ENCODE data around the gene TGM5. TPM values are rescaled to one million over a fixed set of nuclear protein-coding genes. Genes with fewer than 3 reads are reported as not detected.

The TGM5 gene
- total RNA-seq, 1 experiment from 2014 or later: not detected

DNA sequence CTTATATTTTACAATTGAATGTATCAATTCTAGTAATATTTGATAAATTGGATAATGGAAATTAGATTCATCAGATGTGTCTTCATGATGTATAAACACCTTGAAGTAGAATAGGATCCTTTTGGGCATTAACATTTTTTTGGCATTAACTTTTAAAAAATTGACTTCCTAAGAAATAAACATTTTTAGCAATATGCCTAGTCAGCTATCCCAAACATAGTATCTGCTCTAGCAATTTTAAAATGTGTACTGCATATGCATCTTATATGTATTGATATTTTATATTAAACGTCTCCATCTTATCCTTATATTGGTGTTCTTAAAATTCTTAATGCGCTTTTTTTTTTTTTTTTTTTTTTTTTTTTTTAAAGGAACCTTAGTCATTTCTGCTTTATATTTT lies 73.0 kb downstream of the TGM5 start:
- Histone ChIP-seq H3K79me2 (ENCODE audit: low read length) (no peaks in the 10 kb centered on the region), H3K9me2 (replicated peaks; ENCODE audit: insufficient read depth, low read length) (no peaks in the 10 kb centered on the region), H3K27ac (ENCODE audit: low read length) (no peak overlapping the region), H3K27me3 (ENCODE audit: low read length) (no peaks in the 10 kb centered on the region), H3K9me3 (ENCODE audit: low read length) (no peaks in the 10 kb centered on the region), H3K9ac (ENCODE audit: low read length) (no peak overlapping the region), H2AFZ (ENCODE audit: low read length) (no peak overlapping the region), H3K4me3 (ENCODE audit: low read length) (no peak overlapping the region), H3K4me1 (ENCODE audit: low read length) (peaks cover 11% of the 10 kb centered on the region), H4K20me1 (ENCODE audit: insufficient read depth, low read depth, low read length) (no peaks in the 10 kb centered on the region), H3K36me3 (ENCODE audit: insufficient read depth, low read length) (peaks cover 64% of the 10 kb centered on the region), H3K4me2 (ENCODE audit: low read depth, low read length, poor library complexity, severe bottlenecking) (no peak overlapping the region)
- no peak for DNase-seq

DNA sequence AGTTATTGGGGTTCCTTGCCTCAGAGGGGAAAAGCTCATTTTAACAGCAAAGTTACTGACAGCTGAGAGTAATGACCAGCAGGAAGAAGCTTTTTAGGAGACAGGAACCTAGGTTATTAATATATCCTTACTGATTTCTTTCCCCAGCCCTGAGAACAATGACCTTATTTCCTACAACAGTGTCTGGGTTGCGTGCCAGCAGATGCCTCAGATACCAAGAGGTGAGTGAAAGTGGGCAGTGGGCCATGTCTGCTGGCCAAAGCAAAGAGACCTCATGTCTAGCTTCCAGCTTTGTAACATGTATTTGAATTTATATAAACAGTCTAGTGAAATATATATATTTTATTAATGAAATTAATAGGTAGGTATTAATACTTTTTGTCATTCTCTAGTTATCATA lies 76.5 kb downstream of the TGM5 start:
- no peaks in the 10 kb centered on the region for H3K9me2 ChIP-seq (replicated peaks; ENCODE audit: insufficient read depth, low read length)
- H3K4me1 ChIP-seq (ENCODE audit: low read length): peaks cover 12% of the 10 kb centered on the region
- no peaks in the 10 kb centered on the region for H3K9me3 ChIP-seq (ENCODE audit: low read length)
- no peak overlapping the region for H3K4me3 ChIP-seq (ENCODE audit: low read length)
- H4K20me1 ChIP-seq (ENCODE audit: insufficient read depth, low read depth, low read length): no peaks in the 10 kb centered on the region
- no peak overlapping the region for H3K4me2 ChIP-seq (ENCODE audit: low read depth, low read length, poor library complexity, severe bottlenecking)
- H3K36me3 ChIP-seq (ENCODE audit: insufficient read depth, low read length): peaks cover 58% of the 10 kb centered on the region; the same call in 1 of the 2 replicates
- H3K27me3 ChIP-seq (ENCODE audit: low read length): no peaks in the 10 kb centered on the region
- no peak for DNase-seq
- H2AFZ ChIP-seq (ENCODE audit: low read length): no peak overlapping the region
- H3K9ac ChIP-seq (ENCODE audit: low read length): no peak overlapping the region
- no peak overlapping the region for H3K27ac ChIP-seq (ENCODE audit: low read length)
- peaks cover 24% of the 10 kb centered on the region for H3K79me2 ChIP-seq (ENCODE audit: low read length)

DNA sequence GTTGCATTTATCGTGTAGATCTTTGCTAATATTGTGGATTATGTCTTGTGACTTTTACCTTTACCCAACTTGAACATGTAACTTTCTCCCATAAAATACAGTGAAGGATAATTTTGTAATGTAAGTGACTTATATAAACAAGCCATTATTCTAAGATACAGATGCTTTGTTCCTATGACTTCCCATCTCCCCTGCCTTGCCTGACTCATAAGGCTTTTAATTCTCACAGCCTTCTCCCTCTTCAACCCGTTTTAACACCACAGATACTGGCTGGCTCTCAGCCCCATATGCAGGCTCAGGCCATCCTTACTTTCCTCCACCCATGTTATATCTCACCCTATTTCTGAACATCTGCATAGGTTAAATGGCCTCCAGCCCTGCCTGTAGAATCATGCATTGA lies 77.4 kb downstream of the TGM5 start:
- H4K20me1 ChIP-seq (ENCODE audit: insufficient read depth, low read depth, low read length): no peaks in the 10 kb centered on the region
- no peak overlapping the region for H3K9ac ChIP-seq (ENCODE audit: low read length)
- peaks cover 24% of the 10 kb centered on the region for H3K79me2 ChIP-seq (ENCODE audit: low read length)
- no peak overlapping the region for H3K27ac ChIP-seq (ENCODE audit: low read length)
- no peaks in the 10 kb centered on the region for H3K9me2 ChIP-seq (replicated peaks; ENCODE audit: insufficient read depth, low read length)
- no peak overlapping the region for H2AFZ ChIP-seq (ENCODE audit: low read length)
- peaks cover 50% of the 10 kb centered on the region; the same call in 1 of the 2 replicates for H3K36me3 ChIP-seq (ENCODE audit: insufficient read depth, low read length)
- no peak overlapping the region for H3K4me2 ChIP-seq (ENCODE audit: low read depth, low read length, poor library complexity, severe bottlenecking)
- no peaks in the 10 kb centered on the region for H3K9me3 ChIP-seq (ENCODE audit: low read length)
- no peak overlapping the region for H3K4me3 ChIP-seq (ENCODE audit: low read length)
- peaks cover 15% of the 10 kb centered on the region for H3K4me1 ChIP-seq (ENCODE audit: low read length)
- no peaks in the 10 kb centered on the region for H3K27me3 ChIP-seq (ENCODE audit: low read length)
- no peak for DNase-seq

DNA sequence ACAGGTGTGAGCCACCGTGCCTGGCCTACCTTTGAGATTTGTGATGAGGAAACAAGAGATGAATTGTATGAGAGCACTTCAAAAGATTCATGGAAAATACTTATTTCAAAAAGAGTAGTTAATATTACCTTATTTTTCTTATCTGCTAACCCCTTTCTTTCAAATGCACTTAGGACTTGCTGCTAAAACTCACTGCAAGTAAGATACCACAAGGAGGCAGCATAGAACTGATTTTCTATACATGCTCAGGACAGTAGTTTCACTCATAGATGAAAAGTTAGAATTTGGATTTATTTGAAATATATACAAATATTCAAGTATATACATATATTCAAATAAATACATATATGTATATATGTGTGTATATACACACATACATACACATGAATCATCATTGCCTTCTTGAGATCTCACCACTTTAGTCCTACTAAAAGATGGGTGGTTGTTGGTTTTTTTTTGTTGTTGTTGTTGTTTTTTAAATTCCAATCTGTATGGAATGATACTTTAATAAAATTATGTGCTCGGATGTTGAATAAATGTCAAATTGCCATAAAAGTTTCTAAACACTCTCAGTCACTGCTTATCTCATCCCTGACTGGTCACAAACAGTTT lies 79.1 kb downstream of the TGM5 start:
- no peaks in the 10 kb centered on the region for H3K27me3 ChIP-seq (ENCODE audit: low read length)
- no peaks in the 10 kb centered on the region for H4K20me1 ChIP-seq (ENCODE audit: insufficient read depth, low read depth, low read length)

DNA sequence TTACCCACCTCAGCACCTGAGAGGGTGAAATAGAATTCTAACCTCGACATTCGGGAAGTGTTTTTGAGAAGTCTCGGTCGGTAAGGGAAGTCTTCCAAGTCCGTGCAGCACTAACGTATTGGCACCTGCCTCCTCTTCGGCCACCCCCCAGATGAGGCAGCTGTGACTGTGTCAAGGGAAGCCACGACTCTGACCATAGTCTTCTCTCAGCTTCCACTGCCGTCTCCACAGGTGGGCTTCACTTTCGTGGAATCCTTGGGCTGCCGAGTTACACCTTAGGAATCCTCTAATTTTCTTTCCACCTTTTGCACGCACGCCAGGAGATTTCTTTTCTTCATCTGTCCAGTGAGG lies 80.8 kb downstream of the TGM5 start:
- Histone ChIP-seq H2AFZ (ENCODE audit: low read length) (peak overlapping the region; percentile 79), H3K9me2 (replicated peaks; ENCODE audit: insufficient read depth, low read length) (no peaks in the 10 kb centered on the region), H3K27me3 (ENCODE audit: low read length) (no peaks in the 10 kb centered on the region), H3K4me2 (ENCODE audit: low read depth, low read length, poor library complexity, severe bottlenecking) (peak overlapping the region; percentile 99), H3K9ac (ENCODE audit: low read length) (peak overlapping the region; percentile 90), H3K79me2 (ENCODE audit: low read length) (peaks cover 24% of the 10 kb centered on the region), H4K20me1 (ENCODE audit: insufficient read depth, low read depth, low read length) (no peaks in the 10 kb centered on the region), H3K9me3 (ENCODE audit: low read length) (no peaks in the 10 kb centered on the region), H3K4me3 (ENCODE audit: low read length) (peak overlapping the region; percentile 99), H3K4me1 (ENCODE audit: low read length) (peaks cover 15% of the 10 kb centered on the region), H3K36me3 (ENCODE audit: insufficient read depth, low read length) (peaks cover 29% of the 10 kb centered on the region; the same call in 1 of the 2 replicates), H3K27ac (ENCODE audit: low read length) (peak overlapping the region; percentile 77)
- no peak for DNase-seq

More for the DNA sequence above, 79.1 kb downstream of the TGM5 start:
- no peak overlapping the region for H3K9ac ChIP-seq (ENCODE audit: low read length)
- H3K4me2 ChIP-seq (ENCODE audit: low read depth, low read length, poor library complexity, severe bottlenecking): no peak overlapping the region
- H3K9me3 ChIP-seq (ENCODE audit: low read length): no peaks in the 10 kb centered on the region
- peaks cover 15% of the 10 kb centered on the region for H3K4me1 ChIP-seq (ENCODE audit: low read length)
- no peaks in the 10 kb centered on the region for H3K9me2 ChIP-seq (replicated peaks; ENCODE audit: insufficient read depth, low read length)
- peak; percentile 84 for DNase-seq
- H3K79me2 ChIP-seq (ENCODE audit: low read length): peaks cover 24% of the 10 kb centered on the region
- H3K36me3 ChIP-seq (ENCODE audit: insufficient read depth, low read length): peaks cover 39% of the 10 kb centered on the region; the same call in 1 of the 2 replicates
- no peak overlapping the region for H3K27ac ChIP-seq (ENCODE audit: low read length)
- no peak overlapping the region for H2AFZ ChIP-seq (ENCODE audit: low read length)
- no peak overlapping the region for H3K4me3 ChIP-seq (ENCODE audit: low read length)

DNA sequence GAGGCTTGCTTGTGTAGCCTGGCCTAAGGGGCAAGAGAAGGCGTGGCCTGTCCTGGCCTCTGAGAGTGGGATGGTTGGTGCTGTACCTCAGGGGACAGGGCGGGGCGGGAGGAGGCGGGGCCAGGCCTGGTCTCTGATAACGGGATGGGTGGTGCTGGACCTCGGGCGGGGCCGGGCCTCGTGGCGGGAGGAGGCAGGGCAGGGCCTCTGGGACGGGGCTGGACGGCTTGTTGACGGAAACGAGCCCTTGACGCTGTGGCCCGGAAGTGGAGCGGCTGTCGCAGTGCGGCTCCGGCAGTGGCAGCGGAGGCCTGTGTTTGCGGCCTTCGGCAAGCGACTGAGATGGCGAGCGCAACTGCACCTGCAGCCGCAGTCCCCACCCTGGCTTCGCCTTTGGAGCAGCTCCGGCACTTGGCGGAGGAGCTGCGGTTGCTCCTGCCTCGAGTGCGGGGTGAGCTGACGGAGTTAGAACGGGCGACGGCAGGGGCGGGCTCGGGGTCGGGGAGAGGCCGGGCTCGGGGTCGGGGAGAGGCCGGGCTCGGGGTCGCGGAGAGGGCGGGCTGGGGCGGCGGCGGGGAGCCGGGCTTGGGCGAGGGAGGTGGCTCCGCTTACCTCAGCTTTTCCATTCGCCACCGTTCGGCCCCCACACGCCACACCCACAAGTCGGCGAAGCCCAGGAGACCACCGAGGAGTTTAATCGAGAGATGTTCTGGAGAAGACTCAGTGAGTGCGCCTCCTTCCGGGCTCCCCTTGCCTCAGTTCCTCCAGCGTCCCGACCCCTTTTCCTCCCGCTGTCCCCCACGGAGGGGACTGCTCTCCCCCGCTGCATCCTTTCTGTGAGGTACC lies 81.3 kb downstream of the TGM5 start, which contains the start of gene CCNDBP1:
Gene CCNDBP1, plus strand, starts transcription at position 247 of the 846 bp plus-strand sequence. Its CDS starts 96 bp downstream, at position 343.
- no peaks in the 10 kb centered on the region for H4K20me1 ChIP-seq (ENCODE audit: insufficient read depth, low read depth, low read length)
- H3K4me1 ChIP-seq (ENCODE audit: low read length): peaks cover 15% of the 10 kb centered on the region
- H3K27ac ChIP-seq (ENCODE audit: low read length): peak within 1 kb of the TSS; percentile 77
- H3K27me3 ChIP-seq (ENCODE audit: low read length): no peaks in the 10 kb centered on the region
- no peaks in the 10 kb centered on the region for H3K9me2 ChIP-seq (replicated peaks; ENCODE audit: insufficient read depth, low read length)
- H3K9ac ChIP-seq (ENCODE audit: low read length): peak within 1 kb of the TSS; percentile 90
- peaks cover 24% of the 10 kb centered on the region for H3K79me2 ChIP-seq (ENCODE audit: low read length)
- no peaks in the 10 kb centered on the region for H3K9me3 ChIP-seq (ENCODE audit: low read length)
- peak within 1 kb of the TSS; percentile 99 for H3K4me2 ChIP-seq (ENCODE audit: low read depth, low read length, poor library complexity, severe bottlenecking)
- peak within 1 kb of the TSS; percentile 99 for H3K4me3 ChIP-seq (ENCODE audit: low read length)
- H2AFZ ChIP-seq (ENCODE audit: low read length): peak within 1 kb of the TSS; percentile 79
- H3K36me3 ChIP-seq (ENCODE audit: insufficient read depth, low read length): peaks cover 28% of the 10 kb centered on the region; the same call in 1 of the 2 replicates
- DNase-seq: peak; percentile 98

DNA sequence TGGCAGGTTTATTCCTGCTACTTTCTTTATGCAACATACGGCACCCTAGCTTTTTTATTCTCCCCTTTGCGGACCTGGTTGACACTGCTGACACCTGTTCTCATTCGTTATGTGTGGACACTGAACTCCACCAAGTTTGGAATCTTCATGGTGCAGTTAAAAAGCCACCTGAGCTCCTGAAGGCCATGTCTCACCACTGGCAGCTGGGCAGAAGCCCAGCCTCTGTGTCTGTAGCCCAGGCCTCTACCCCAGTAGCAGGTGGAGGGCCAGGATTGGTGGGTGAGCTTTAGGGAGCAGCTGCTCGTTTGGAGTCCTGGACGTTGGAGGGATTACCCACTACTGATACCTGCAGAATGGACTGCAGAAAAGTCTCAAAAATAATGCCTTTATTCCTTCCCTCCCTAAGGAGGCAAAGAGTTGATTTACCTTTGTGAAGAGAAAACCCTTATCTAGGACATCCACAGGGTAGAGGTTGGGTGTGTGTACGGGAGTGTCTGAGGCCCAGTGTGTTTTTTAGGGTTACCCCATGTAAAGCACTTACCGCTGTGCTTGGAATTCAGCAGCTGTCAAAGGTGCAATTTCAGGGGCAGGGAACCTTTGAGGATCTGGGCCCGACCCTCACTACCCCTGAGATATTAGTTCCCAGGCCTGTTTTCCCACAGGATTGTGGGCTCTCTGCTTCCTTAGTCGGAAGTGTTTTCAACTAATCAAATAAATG lies 82.2 kb downstream of the TGM5 start:
- H3K79me2 ChIP-seq (ENCODE audit: low read length): peaks cover 24% of the 10 kb centered on the region
- H3K27ac ChIP-seq (ENCODE audit: low read length): no peak overlapping the region
- peaks cover 15% of the 10 kb centered on the region for H3K4me1 ChIP-seq (ENCODE audit: low read length)
- no peak overlapping the region for H2AFZ ChIP-seq (ENCODE audit: low read length)
- H3K9me2 ChIP-seq (replicated peaks; ENCODE audit: insufficient read depth, low read length): no peaks in the 10 kb centered on the region
- H3K4me2 ChIP-seq (ENCODE audit: low read depth, low read length, poor library complexity, severe bottlenecking): no peak overlapping the region
- no peaks in the 10 kb centered on the region for H3K27me3 ChIP-seq (ENCODE audit: low read length)
- H4K20me1 ChIP-seq (ENCODE audit: insufficient read depth, low read depth, low read length): no peaks in the 10 kb centered on the region
- peaks cover 27% of the 10 kb centered on the region; the same call in 1 of the 2 replicates for H3K36me3 ChIP-seq (ENCODE audit: insufficient read depth, low read length)
- no peak overlapping the region for H3K9ac ChIP-seq (ENCODE audit: low read length)
- no peaks in the 10 kb centered on the region for H3K9me3 ChIP-seq (ENCODE audit: low read length)
- no peak overlapping the region for H3K4me3 ChIP-seq (ENCODE audit: low read length)
- DNase-seq: no peak

DNA sequence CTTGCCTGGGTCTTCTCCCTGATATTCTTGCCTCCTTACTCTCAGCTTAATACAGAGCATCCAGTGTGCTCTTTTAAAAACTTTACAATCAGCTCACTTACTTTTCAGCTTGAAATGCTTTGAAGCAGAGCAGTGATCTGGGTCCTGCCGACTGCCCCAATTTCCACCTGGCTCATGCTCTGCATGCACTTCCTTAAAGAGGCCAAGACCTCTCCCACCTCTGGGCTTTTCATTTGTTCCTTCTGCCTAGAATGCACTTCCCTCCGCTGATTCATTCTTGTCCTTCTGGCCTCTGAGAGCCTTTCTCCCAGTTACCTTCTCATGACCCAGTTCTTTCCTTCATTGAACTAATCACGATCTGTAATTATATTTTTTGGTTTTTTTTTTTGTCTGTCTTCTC lies 83.5 kb downstream of the TGM5 start:
- Histone ChIP-seq H3K27ac (ENCODE audit: low read length) (no peak overlapping the region), H3K4me2 (ENCODE audit: low read depth, low read length, poor library complexity, severe bottlenecking) (no peak overlapping the region), H3K9me3 (ENCODE audit: low read length) (no peaks in the 10 kb centered on the region), H3K27me3 (ENCODE audit: low read length) (no peaks in the 10 kb centered on the region), H3K36me3 (ENCODE audit: insufficient read depth, low read length) (peaks cover 18% of the 10 kb centered on the region; the same call in 1 of the 2 replicates), H3K4me3 (ENCODE audit: low read length) (no peak overlapping the region), H4K20me1 (ENCODE audit: insufficient read depth, low read depth, low read length) (no peaks in the 10 kb centered on the region), H3K79me2 (ENCODE audit: low read length) (peaks cover 22% of the 10 kb centered on the region), H3K9ac (ENCODE audit: low read length) (no peak overlapping the region), H2AFZ (ENCODE audit: low read length) (no peak overlapping the region), H3K4me1 (ENCODE audit: low read length) (peaks cover 15% of the 10 kb centered on the region), H3K9me2 (replicated peaks; ENCODE audit: insufficient read depth, low read length) (no peaks in the 10 kb centered on the region)
- no peak for DNase-seq

Measured in Karpas-422 (cell line).